Measurements from ENCODE around the gene DGKB. TPM values are rescaled to one million over a fixed set of nuclear protein-coding genes. Genes with fewer than 3 reads are reported as not detected.

DGKB gene
- total RNA-seq, 3 donors from 2014 or later = not detected

DNA sequence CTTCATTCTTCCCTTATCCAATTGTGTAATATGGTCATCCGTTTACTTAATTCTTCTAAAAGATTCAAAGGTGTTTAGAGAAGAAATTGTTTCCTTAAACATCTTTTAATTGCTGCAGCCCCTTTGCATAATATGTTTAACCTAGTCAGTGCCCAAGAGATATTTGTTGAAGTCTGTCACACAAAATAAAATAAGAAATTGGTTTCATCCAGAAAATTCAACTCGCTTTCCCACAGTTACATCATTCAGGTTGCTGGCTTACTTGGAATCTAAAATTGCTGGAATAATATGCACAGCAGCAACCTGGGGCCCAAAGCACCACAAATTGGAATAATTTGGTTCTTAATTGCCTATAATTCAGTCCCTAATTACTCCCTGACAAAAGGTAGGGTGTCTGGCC lies 758.0 kb downstream of the DGKB start:
- Mint-ChIP-seq H3K4me3 (no peak overlapping the region), H3K27me3 (ENCODE audit: low read depth) (no peaks in the 10 kb centered on the region), H3K9me3 (no peaks in the 10 kb centered on the region), H3K4me1 (ENCODE audit: low read depth) (no peaks in the 10 kb centered on the region), H3K36me3 (ENCODE audit: insufficient read depth) (no peaks in the 10 kb centered on the region)
- DNase-seq = no peak
- ATAC-seq = no peak

DNA sequence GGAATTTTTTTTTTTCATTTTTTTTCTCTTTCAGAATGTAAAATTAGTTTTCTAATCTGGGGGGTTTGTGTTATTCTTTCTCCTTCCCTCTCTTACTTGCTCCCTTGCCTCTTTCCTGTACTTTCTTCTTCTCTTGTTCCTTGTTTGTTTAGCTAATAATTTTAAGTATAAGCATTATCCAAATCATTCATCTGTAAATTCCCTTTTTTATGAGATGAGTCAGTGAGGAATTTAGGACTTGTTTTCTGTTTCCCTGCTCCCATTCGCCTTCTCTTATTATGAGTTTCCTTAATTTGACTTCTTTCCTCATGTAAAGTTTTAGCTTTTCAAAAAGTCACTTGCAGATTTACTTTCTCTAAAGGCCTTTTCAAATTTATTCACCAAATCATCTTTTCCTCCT lies 758.4 kb downstream of the DGKB start:
- Mint-ChIP-seq H3K4me3 (no peak overlapping the region), H3K4me1 (ENCODE audit: low read depth) (no peaks in the 10 kb centered on the region), H3K36me3 (ENCODE audit: insufficient read depth) (no peaks in the 10 kb centered on the region), H3K9me3 (no peaks in the 10 kb centered on the region), H3K27me3 (ENCODE audit: low read depth) (no peaks in the 10 kb centered on the region)
- no peak for DNase-seq
- ATAC-seq = no peak

DNA sequence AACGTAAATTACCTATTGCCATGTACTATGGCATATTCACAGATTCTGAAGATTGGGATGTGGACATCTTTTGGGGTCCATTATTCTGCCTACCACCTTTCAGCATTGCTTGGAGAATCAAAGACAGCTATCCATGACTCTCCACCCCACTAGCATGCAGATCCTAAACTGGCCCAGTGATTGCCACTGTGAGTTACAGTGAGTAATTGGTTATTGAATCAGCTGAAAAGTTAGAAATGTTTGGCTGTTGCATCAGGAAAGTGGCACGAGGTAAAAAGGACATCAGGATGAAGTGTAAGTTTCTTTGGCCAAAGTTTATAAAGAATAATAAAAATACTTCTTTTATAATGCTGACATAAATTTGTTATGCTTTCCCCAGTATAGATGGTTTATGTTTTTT lies 764.9 kb downstream of the DGKB start:
- Mint-ChIP-seq H3K4me1 (ENCODE audit: low read depth) (no peaks in the 10 kb centered on the region), H3K27me3 (ENCODE audit: low read depth) (no peaks in the 10 kb centered on the region), H3K4me3 (no peak overlapping the region), H3K9me3 (no peaks in the 10 kb centered on the region), H3K36me3 (ENCODE audit: insufficient read depth) (no peaks in the 10 kb centered on the region)
- no peak for DNase-seq
- no peak for ATAC-seq

DNA sequence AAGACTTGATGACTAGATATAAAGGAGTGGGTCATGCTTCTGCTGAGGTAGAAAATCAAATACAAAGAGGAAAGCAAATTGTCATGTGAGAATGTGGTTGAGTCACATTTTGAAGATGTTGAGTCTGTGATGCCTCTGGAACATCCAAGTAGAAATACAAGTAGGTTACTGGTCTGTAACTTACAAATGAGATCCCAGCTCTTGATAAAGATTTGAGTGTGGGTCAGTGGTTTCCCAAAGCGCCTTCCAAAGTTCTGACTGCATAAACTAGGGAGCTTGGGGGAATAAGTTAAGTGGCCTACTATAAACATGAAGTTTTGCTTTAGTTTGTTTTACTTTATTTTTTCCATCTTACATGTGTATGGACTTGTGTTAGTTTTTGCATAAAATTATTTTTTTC lies 768.8 kb downstream of the DGKB start:
- H3K27me3 Mint-ChIP-seq (ENCODE audit: low read depth) = no peaks in the 10 kb centered on the region
- H3K9me3 Mint-ChIP-seq = no peaks in the 10 kb centered on the region
- H3K36me3 Mint-ChIP-seq (ENCODE audit: insufficient read depth) = no peaks in the 10 kb centered on the region
- H3K4me1 Mint-ChIP-seq (ENCODE audit: low read depth) = no peaks in the 10 kb centered on the region
- no peak overlapping the region for H3K4me3 Mint-ChIP-seq
- ATAC-seq (no peak), DNase-seq (no peak)

DNA sequence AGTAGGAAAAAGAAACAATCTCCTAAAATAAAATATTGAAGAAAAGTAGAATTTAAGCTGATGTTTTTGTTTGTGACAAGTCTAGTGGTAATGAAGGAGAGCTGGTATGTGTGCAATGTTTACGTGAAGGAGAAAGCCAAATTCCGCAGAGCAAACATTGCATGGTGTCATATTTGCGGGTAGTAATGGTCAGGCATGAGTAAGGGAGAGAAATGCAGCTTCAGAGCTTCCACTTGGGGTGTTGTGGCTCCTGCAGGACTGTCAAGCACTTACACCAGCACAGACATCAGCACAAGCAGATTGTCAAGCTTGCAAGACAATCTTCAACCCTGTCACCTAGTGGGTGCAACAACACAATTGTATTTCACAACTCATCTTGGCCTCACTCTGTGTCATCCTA lies 776.6 kb downstream of the DGKB start:
- H3K36me3 Mint-ChIP-seq (ENCODE audit: insufficient read depth) = no peaks in the 10 kb centered on the region
- no peak overlapping the region for H3K4me3 Mint-ChIP-seq
- no peak for DNase-seq
- no peak for ATAC-seq
- H3K27me3 Mint-ChIP-seq (ENCODE audit: low read depth) = peaks cover 2% of the 10 kb centered on the region
- no peaks in the 10 kb centered on the region for H3K4me1 Mint-ChIP-seq (ENCODE audit: low read depth)
- no peaks in the 10 kb centered on the region for H3K9me3 Mint-ChIP-seq

DNA sequence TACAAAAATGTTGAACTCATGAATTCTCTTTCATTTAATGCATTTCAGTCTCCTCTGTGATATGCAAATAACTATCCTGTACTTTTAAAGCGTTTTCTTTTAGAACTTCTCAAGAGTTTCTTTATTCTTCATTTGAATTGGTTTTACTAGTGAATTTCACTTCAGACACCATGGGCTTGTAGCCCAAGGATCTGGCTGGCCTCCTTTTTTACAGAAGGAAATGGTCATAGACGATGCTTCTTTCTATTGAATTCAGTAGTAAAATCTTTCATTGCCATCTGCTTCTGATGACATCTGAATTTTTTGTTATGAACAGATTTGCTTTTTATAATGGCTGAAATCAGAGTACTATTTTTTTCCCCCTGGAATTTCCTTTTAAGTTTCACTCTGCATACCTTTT lies 777.8 kb downstream of the DGKB start:
- no peak for ATAC-seq
- no peak overlapping the region for H3K4me3 Mint-ChIP-seq
- no peaks in the 10 kb centered on the region for H3K9me3 Mint-ChIP-seq
- DNase-seq = no peak
- H3K4me1 Mint-ChIP-seq (ENCODE audit: low read depth) = no peaks in the 10 kb centered on the region
- H3K36me3 Mint-ChIP-seq (ENCODE audit: insufficient read depth) = no peaks in the 10 kb centered on the region
- H3K27me3 Mint-ChIP-seq (ENCODE audit: low read depth) = peaks cover 2% of the 10 kb centered on the region

DNA sequence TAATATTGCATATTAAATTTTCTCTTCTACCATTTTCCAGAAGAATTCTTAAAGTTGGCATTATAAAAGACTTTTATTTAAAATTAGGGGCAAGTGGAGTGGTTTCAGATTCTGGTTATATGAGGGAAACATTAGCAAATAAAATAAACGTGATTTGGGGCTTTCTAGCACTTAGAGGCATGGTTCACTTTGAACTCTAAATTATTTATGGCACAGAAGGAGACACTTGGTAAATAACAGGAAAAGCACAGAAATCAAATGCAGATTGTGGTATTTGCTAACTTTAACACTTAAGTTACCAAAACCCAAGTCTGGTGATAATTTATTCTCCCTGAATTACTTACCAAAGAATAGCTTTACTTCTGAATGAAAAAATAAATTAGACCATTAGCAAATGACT lies 778.6 kb downstream of the DGKB start:
- Mint-ChIP-seq H3K4me3 (no peak overlapping the region), H3K27me3 (ENCODE audit: low read depth) (peaks cover 2% of the 10 kb centered on the region), H3K36me3 (ENCODE audit: insufficient read depth) (no peaks in the 10 kb centered on the region), H3K9me3 (no peaks in the 10 kb centered on the region), H3K4me1 (ENCODE audit: low read depth) (no peaks in the 10 kb centered on the region)
- ATAC-seq (no peak), DNase-seq (no peak)

DNA sequence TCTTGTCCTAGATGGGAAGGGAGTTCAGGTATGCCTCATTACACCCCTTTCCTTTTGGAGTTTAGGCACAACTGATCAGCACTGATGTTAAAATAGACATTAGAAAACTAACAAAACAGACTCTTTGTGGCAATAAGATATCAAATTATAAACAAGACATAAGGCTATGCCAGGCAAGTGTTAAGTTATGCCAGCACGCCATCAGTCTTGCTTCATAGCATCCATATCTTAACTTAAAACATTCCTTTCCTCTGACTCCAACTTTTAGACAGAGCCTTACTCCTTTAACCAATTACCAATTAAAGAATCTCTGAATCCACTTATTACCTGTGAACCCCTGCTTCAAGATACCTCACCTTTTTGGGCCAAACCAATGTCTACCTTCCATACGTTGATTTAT lies 786.9 kb downstream of the DGKB start:
- no peaks in the 10 kb centered on the region for H3K9me3 Mint-ChIP-seq
- no peaks in the 10 kb centered on the region for H3K27me3 Mint-ChIP-seq (ENCODE audit: low read depth)
- ATAC-seq (no peak), DNase-seq (no peak)
- no peaks in the 10 kb centered on the region for H3K4me1 Mint-ChIP-seq (ENCODE audit: low read depth)
- H3K4me3 Mint-ChIP-seq = no peak overlapping the region
- H3K36me3 Mint-ChIP-seq (ENCODE audit: insufficient read depth) = no peaks in the 10 kb centered on the region

DNA sequence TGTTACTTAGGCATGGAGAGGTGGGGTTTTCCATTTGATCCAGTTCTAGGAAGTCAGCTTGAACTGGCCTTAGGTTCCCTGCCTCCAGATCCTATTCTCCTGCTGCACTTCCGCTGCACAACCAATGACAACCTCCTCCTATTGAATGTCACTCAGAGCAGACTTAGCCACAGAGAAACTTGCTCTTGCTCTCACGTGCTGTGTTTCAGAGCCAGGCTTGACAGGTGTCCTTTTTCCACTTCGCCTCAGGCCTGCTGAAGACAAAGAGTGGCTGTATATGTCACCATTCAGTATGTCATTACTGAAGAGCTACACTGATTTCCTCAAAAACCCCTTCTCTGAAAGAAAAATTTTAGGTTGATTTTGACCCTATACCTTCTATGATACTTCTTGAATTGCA lies 797.7 kb downstream of the DGKB start:
- Mint-ChIP-seq H3K9me3 (no peaks in the 10 kb centered on the region), H3K4me3 (no peak overlapping the region), H3K27me3 (ENCODE audit: low read depth) (no peaks in the 10 kb centered on the region), H3K36me3 (ENCODE audit: insufficient read depth) (no peaks in the 10 kb centered on the region), H3K4me1 (ENCODE audit: low read depth) (no peaks in the 10 kb centered on the region)
- ATAC-seq (no peak), DNase-seq (no peak)

DNA sequence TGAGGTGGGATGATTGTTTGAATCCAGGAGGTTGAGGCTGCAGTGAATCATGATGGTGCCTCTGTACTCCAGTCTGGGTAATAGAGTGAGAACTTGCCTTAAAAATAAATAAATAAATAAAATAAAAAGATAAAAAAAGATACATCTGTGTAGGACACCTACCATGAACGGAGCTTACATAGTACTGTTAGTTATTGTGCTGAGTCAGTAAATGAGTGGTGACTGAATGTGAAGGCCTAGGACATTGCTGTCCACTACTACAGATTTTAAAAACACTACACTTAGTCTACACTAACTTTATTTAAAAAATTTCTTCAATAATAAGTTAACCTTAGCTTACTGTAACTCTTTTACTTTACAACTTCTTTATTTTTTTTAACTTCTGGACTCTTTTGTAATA lies 806.4 kb downstream of the DGKB start:
- Mint-ChIP-seq H3K4me1 (ENCODE audit: low read depth) (no peaks in the 10 kb centered on the region), H3K4me3 (no peak overlapping the region), H3K27me3 (ENCODE audit: low read depth) (no peaks in the 10 kb centered on the region), H3K9me3 (no peaks in the 10 kb centered on the region), H3K36me3 (ENCODE audit: insufficient read depth) (no peaks in the 10 kb centered on the region)
- DNase-seq (no peak), ATAC-seq (no peak)

DNA sequence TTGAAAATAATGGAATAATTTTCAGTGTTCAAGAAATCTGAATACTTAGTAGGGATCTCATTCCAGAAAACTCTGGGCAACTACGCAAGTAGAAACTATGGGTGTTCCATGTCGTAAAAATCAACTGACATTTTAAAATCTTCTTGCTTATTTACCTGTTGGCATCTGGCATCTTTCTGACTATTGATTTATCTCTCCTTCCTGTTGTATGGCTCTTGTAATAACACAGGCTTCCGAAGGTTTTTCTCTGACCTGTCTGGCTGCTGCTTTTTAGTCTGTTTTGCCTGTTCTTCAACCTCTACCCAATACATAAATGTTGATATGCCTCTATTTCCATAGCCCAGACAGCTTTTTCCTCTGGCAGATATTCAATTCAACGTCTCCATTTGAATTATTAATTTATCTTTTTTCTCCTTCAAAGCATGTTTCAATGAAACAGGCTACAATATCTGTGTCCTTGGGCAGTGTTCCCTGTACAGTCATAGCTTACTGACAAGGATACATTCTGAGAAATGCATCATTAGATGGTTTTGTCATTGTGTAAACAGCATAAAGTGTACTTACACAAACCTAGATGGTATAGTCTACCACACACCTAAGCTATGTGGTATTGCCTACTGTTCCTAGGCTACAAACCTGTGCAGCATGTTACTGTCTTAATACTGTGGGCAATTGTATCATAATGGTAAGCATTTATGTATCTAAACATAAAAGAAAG lies 807.2 kb downstream of the DGKB start:
- Mint-ChIP-seq H3K36me3 (ENCODE audit: insufficient read depth) (no peaks in the 10 kb centered on the region), H3K4me1 (ENCODE audit: low read depth) (no peaks in the 10 kb centered on the region), H3K4me3 (no peak overlapping the region), H3K27me3 (ENCODE audit: low read depth) (no peaks in the 10 kb centered on the region), H3K9me3 (no peaks in the 10 kb centered on the region)
- ATAC-seq = no peak
- no peak for DNase-seq
